ENCODE data around the gene PTDSS2. TPM values are rescaled to one million over a fixed set of nuclear protein-coding genes. Genes with fewer than 3 reads are reported as not detected.

Gene PTDSS2
- total and polyA plus RNA-seq, 2 of the 4 experiments (the other 2 are of a cell fraction) = 23.5 to 26.6 TPM

DNA sequence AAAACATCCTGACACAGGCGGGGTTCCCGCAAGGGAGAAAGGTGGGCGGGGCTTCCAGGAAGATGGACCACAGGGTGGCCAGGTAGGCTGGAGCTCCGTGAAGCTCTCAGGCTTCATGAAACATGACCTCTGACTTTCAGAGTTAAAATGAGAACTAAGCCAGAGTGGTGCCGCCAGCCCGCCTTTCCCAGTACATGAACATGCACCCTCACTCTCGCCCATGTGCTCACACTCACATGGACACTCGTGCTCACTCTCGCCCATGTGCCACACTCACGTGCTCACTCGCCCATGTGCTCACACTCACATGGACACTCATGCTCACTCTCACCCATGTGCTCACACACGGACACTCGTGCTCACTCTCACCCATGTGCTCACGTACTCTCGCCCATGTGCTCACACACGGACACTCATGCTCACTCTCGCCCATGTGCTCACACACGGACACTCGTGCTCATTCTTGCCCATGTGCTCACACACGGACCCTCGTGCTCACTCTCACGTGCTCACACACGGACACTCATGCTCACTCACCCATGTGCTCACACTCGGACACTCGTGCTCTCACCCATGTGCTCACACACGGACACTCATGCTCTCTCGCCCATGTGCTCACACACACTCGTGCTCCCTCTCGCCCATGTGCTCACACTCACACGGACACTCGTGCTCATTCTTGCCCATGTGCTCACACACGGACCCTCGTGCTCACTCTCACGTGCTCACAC lies 46.9 kb downstream of the PTDSS2 start:
- no TSS peak for BruUV-seq (replicated peaks)
- Histone ChIP-seq H4K91ac (ENCODE audit: insufficient read depth, low read depth, low read length) (no peak overlapping the region), H3K14ac (replicated peaks; ENCODE audit: low read depth, low read length) (no peak overlapping the region), H2AK5ac (ENCODE audit: low read depth, low read length) (no peak overlapping the region), H4K8ac (ENCODE audit: low read depth in 2 of 2, low read length in 2 of 2) (no peak overlapping the region), H3K4me2 (ENCODE audit: low read depth, low read length) (no peak overlapping the region), H2AK9ac (replicated peaks; ENCODE audit: low read depth, low read length, poor library complexity) (no peak overlapping the region), H4K20me1 (ENCODE audit: insufficient read depth, low read length) (peaks cover 21% of the 10 kb centered on the region), H2BK120ac (ENCODE audit: low read depth, low read length) (no peak overlapping the region), H2AFZ (replicated peaks; ENCODE audit: low read length, poor library complexity) (no peak overlapping the region), H3K9me1 (ENCODE audit: insufficient read depth, low read length) (peaks cover 10% of the 10 kb centered on the region), H3K4me3 (ENCODE audit: insufficient read depth, low read depth, low read length) (no peak overlapping the region), H3K27ac (ENCODE audit: insufficient read depth, low read length) (no peak overlapping the region), H3K4ac (ENCODE audit: low read depth, low read length) (no peak overlapping the region), H3K79me1 (ENCODE audit: low read depth in 1 of 2, low read length in 2 of 2) (peaks cover 18 to 50% of the 10 kb centered on the region in 2 experiments), H3K56ac (ENCODE audit: extremely low read depth, insufficient read depth, low read length) (no peak overlapping the region), H2BK20ac (ENCODE audit: low read depth, low read length) (no peak overlapping the region), H3K36me3 (ENCODE audit: control insufficient read depth, insufficient read depth, low read length) (peaks cover 75% of the 10 kb centered on the region), H3K9me3 (ENCODE audit: control insufficient read depth, insufficient read depth, low read length) (peaks cover 2% of the 10 kb centered on the region; the same call in 1 of the 2 replicates), H3K4me1 (ENCODE audit: control insufficient read depth, insufficient read depth, low read length) (no peaks in the 10 kb centered on the region), H3K27me3 (ENCODE audit: control insufficient read depth, insufficient read depth, low read length) (no peaks in the 10 kb centered on the region), H3K9ac (ENCODE audit: low read depth, low read length) (no peak overlapping the region), H2BK15ac (ENCODE audit: low read depth, low read length) (no peak overlapping the region), H2BK5ac (ENCODE audit: low read depth, low read length, poor library complexity, severe bottlenecking) (no peak overlapping the region), H3K23ac (ENCODE audit: low read depth, low read length) (no peak overlapping the region), H4K5ac (ENCODE audit: low read depth, low read length) (no peak overlapping the region), H3K18ac (ENCODE audit: low read depth, low read length) (no peak overlapping the region)
- dilution Hi-C loops (cut with HindIII; ENCODE audit: low sequenced_read_pairs, unreplicated experiment) = no loop called here
- POLR2A ChIA-PET (ENCODE audit: unreplicated experiment) = no interaction called here
- TF ChIP-seq RAD21 (IDR thresholded peaks at IDR 0.05; ENCODE audit: low read length) (no peak), MXI1 (IDR thresholded peaks at IDR 0.05; ENCODE audit: borderline replicate concordance, low read depth, low read length) (no peak), POLR2A (IDR thresholded peaks at IDR 0.05; ENCODE audit: low read depth, low read length) (no peak), MAFK (IDR thresholded peaks at IDR 0.05; ENCODE audit: low read depth, low read length) (no peak), BHLHE40 (IDR thresholded peaks at IDR 0.05; ENCODE audit: low read depth, low read length) (no peak), RFX5 (IDR thresholded peaks at IDR 0.05; ENCODE audit: low read depth, low read length) (no peak), SMC3 (IDR thresholded peaks at IDR 0.05; ENCODE audit: low read depth, low read length) (no peak), FOS (IDR thresholded peaks at IDR 0.05; ENCODE audit: low read depth, low read length) (no peak)
- TF ChIP-seq, protein P1, sequence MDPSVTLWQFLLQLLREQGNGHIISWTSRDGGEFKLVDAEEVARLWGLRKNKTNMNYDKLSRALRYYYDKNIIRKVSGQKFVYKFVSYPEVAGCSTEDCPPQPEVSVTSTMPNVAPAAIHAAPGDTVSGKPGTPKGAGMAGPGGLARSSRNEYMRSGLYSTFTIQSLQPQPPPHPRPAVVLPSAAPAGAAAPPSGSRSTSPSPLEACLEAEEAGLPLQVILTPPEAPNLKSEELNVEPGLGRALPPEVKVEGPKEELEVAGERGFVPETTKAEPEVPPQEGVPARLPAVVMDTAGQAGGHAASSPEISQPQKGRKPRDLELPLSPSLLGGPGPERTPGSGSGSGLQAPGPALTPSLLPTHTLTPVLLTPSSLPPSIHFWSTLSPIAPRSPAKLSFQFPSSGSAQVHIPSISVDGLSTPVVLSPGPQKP (IDR thresholded peaks at IDR 0.05; ENCODE audit: borderline replicate concordance, low read depth, low read length) = no peak
- TF ChIP-seq, protein P2, sequence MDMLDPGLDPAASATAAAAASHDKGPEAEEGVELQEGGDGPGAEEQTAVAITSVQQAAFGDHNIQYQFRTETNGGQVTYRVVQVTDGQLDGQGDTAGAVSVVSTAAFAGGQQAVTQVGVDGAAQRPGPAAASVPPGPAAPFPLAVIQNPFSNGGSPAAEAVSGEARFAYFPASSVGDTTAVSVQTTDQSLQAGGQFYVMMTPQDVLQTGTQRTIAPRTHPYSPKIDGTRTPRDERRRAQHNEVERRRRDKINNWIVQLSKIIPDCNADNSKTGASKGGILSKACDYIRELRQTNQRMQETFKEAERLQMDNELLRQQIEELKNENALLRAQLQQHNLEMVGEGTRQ (IDR thresholded peaks at IDR 0.05; ENCODE audit: low read depth, low read length) = no peak
- TF ChIP-seq, protein P3, sequence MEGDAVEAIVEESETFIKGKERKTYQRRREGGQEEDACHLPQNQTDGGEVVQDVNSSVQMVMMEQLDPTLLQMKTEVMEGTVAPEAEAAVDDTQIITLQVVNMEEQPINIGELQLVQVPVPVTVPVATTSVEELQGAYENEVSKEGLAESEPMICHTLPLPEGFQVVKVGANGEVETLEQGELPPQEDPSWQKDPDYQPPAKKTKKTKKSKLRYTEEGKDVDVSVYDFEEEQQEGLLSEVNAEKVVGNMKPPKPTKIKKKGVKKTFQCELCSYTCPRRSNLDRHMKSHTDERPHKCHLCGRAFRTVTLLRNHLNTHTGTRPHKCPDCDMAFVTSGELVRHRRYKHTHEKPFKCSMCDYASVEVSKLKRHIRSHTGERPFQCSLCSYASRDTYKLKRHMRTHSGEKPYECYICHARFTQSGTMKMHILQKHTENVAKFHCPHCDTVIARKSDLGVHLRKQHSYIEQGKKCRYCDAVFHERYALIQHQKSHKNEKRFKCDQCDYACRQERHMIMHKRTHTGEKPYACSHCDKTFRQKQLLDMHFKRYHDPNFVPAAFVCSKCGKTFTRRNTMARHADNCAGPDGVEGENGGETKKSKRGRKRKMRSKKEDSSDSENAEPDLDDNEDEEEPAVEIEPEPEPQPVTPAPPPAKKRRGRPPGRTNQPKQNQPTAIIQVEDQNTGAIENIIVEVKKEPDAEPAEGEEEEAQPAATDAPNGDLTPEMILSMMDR (conservative IDR thresholded peaks at IDR 0.05; ENCODE audit: low read depth, low read length) = no peak
- intact Hi-C loops (cut with micrococcal nuclease) = no loop called here
- ATAC-seq (ENCODE audit: low read depth) = no peak
- 98% methylated on average over 30 of the region's 34 CpGs; no CpG with 5 or more reads in 1 of the 2 experiments for WGBS, 2 experiments (ENCODE audit: extremely low coverage in 2 of 2, insufficient read length in 1 of 2)
- CTCF ChIA-PET = no interaction called here
- in situ Hi-C loops (cut with MboI; ENCODE audit: low sequenced_read_pairs) = no loop called here
- no peak for DNase-seq
